Measurements from ENCODE around the gene CLEC2L. TPM values are rescaled to one million over a fixed set of nuclear protein-coding genes. Genes with fewer than 3 reads are reported as not detected.

CLEC2L gene
- polyA plus RNA-seq, 1 of the 3 experiments (the other 2 are of a cell fraction): not detected

DNA sequence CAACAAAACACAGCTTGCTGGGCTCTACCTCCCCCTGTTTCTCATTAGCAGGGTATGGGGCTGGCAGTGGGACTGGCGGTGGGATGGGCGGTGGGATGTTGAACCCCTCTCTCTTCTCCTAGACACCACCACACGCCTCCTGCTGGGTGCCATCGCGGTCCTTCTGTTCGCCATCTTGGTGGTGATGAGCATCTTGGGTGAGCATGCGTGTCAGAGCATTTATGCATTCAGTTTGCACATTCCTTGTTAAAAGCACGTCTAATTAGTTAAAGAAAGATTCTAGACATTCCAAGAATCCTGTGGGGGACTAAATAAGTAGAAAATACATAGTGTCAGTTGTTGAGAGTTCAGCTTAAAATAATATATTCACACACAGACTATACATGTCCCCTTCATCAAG lies 12.7 kb downstream of the CLEC2L start:
- H3K4me2 ChIP-seq: no peak overlapping the region
- no peaks in the 10 kb centered on the region for H4K20me1 ChIP-seq (ENCODE audit: insufficient read depth)
- no peak overlapping the region for H2AFZ ChIP-seq (ENCODE audit: low read depth)
- TF ChIP-seq USF2 (IDR thresholded peaks at IDR 0.05; ENCODE audit: borderline replicate concordance, low read depth, low read length): no peak
- TF ChIP-seq, protein P1, sequence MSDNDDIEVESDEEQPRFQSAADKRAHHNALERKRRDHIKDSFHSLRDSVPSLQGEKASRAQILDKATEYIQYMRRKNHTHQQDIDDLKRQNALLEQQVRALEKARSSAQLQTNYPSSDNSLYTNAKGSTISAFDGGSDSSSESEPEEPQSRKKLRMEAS (IDR thresholded peaks at IDR 0.05; ENCODE audit: low read depth): no peak
- TF ChIP-seq FOSL2 (IDR thresholded peaks at IDR 0.05; ENCODE audit: borderline replicate concordance, low read depth): no peak
- TF ChIP-seq EZH2phosphoT487 (IDR thresholded peaks at IDR 0.05; ENCODE audit: borderline replicate concordance, low read depth): no peak
- no peak for TF ChIP-seq GATA2 (CRISPR knock-in tag; IDR thresholded peaks at IDR 0.05)
- no peak for TF ChIP-seq MEF2A (IDR thresholded peaks at IDR 0.05; ENCODE audit: borderline replicate concordance, low read depth)
- no peak for TF ChIP-seq FOXM1 (IDR thresholded peaks at IDR 0.05; ENCODE audit: low read depth)
- no peaks in the 10 kb centered on the region for H3F3A ChIP-seq (replicated peaks; ENCODE audit: insufficient read depth)
- peaks cover 19% of the 10 kb centered on the region for H3K27me3 ChIP-seq (ENCODE audit: insufficient read depth)
- H3K9me3 ChIP-seq: no peaks in the 10 kb centered on the region
- H3K4me1 ChIP-seq (ENCODE audit: control insufficient read depth in 1 of 2, insufficient read depth in 2 of 2, low read depth in 1 of 2, low read length in 1 of 2): no peaks in the 10 kb centered on the region
- no peaks in the 10 kb centered on the region for H3K79me2 ChIP-seq (ENCODE audit: insufficient read depth)
- CTCF ChIA-PET: no interaction called here
- H3K9ac ChIP-seq: no peak overlapping the region
- no peaks in the 10 kb centered on the region for H3K36me3 ChIP-seq (replicated peaks in 1 of 2; ENCODE audit: control insufficient read depth in 1 of 2, insufficient read depth in 2 of 2, low read length in 1 of 2)
- H3K27ac ChIP-seq (ENCODE audit: low read depth in 2 of 2, low read length in 1 of 2): no peak overlapping the region
- 70% methylated on average over 7 of the region's 8 CpGs for WGBS (ENCODE audit: low lambda C conversion rate)
- H3K9me2 ChIP-seq: no peaks in the 10 kb centered on the region
- POLR2A ChIA-PET: no interaction called here
- H3K4me3 ChIP-seq (ENCODE audit: low read depth in 2 of 2, low read length in 1 of 2): no peak overlapping the region
- DNase-seq: no peak

- no peaks in the 10 kb centered on the region for H4K20me1 ChIP-seq (ENCODE audit: insufficient read depth)
- H3K9me2 ChIP-seq: no peaks in the 10 kb centered on the region
- no peak overlapping the region for H3K4me3 ChIP-seq (ENCODE audit: low read depth in 2 of 2, low read length in 1 of 2)
- no peak overlapping the region for H3K4me2 ChIP-seq
- H3F3A ChIP-seq (replicated peaks; ENCODE audit: insufficient read depth): no peaks in the 10 kb centered on the region
- ChIA-PET CTCF (interaction anchor here (0.7 to 1.6 kb wide), 3 partner anchors 9 to 39 kb away, joined by 3 to 9 read pairs (median 5); no protein-coding TSS in a partner anchor), POLR2A (no interaction called here)
- H3K27ac ChIP-seq (ENCODE audit: low read depth in 2 of 2, low read length in 1 of 2): no peak overlapping the region
- no peak for DNase-seq
- H3K79me2 ChIP-seq (ENCODE audit: insufficient read depth): no peaks in the 10 kb centered on the region
- peaks cover 5% of the 10 kb centered on the region for H3K27me3 ChIP-seq (ENCODE audit: insufficient read depth)
- H3K9me3 ChIP-seq: no peaks in the 10 kb centered on the region
- H2AFZ ChIP-seq (ENCODE audit: low read depth): no peak overlapping the region
- no peaks in the 10 kb centered on the region for H3K36me3 ChIP-seq (replicated peaks in 1 of 2; ENCODE audit: control insufficient read depth in 1 of 2, insufficient read depth in 2 of 2, low read length in 1 of 2)
- no peak for TF ChIP-seq MXI1 (IDR thresholded peaks at IDR 0.05; ENCODE audit: low read depth, low read length)
- no peak for TF ChIP-seq CHD2 (IDR thresholded peaks at IDR 0.05; ENCODE audit: low read length, partially characterized antibody)
- TF ChIP-seq USF2 (IDR thresholded peaks at IDR 0.05; ENCODE audit: borderline replicate concordance, low read depth, low read length): no peak
- TF ChIP-seq RCOR1 (IDR thresholded peaks at IDR 0.05; ENCODE audit: low read length): no peak
- no peak for TF ChIP-seq POLR2AphosphoS5 (IDR thresholded peaks at IDR 0.05; ENCODE audit: low read depth, low read length)
- no peak for TF ChIP-seq RAD21 (IDR thresholded peaks at IDR 0.05; ENCODE audit: low read length)
- TF ChIP-seq RFX5 (IDR thresholded peaks at IDR 0.05; ENCODE audit: low read length): no peak
- TF ChIP-seq JUND (IDR thresholded peaks at IDR 0.05): no peak
- TF ChIP-seq RXRA (IDR thresholded peaks at IDR 0.05; ENCODE audit: borderline replicate concordance, low read depth): no peak
- TF ChIP-seq NFIC (IDR thresholded peaks at IDR 0.05; ENCODE audit: borderline replicate concordance): no peak
- TF ChIP-seq YY1 (IDR thresholded peaks at IDR 0.05; ENCODE audit: low read depth): no peak
- TF ChIP-seq SMC3 (IDR thresholded peaks at IDR 0.05; ENCODE audit: low read depth, low read length): no peak
- TF ChIP-seq EZH2phosphoT487 (IDR thresholded peaks at IDR 0.05; ENCODE audit: borderline replicate concordance, low read depth): no peak
- no peak for TF ChIP-seq EP300 (IDR thresholded peaks at IDR 0.05; ENCODE audit: borderline replicate concordance in 1 of 2, low read depth in 1 of 2, low read length in 1 of 2)
- TF ChIP-seq, protein P1 (IDR thresholded peaks at IDR 0.05; ENCODE audit: low read depth): no peak
- no peak for TF ChIP-seq TAF1 (IDR thresholded peaks at IDR 0.05; ENCODE audit: borderline replicate concordance, low read depth, low read length)
- TF ChIP-seq NRF1 (IDR thresholded peaks at IDR 0.05; ENCODE audit: low read depth, low read length): no peak
- no peak for TF ChIP-seq IRF3 (IDR thresholded peaks at IDR 0.05; ENCODE audit: low read depth, low read length)
- no peak overlapping the region for H3K9ac ChIP-seq
- WGBS (ENCODE audit: low lambda C conversion rate): 77% methylated on average over 8 of the region's 8 CpGs
- H3K4me1 ChIP-seq (ENCODE audit: control insufficient read depth in 1 of 2, insufficient read depth in 2 of 2, low read depth in 1 of 2, low read length in 1 of 2): no peaks in the 10 kb centered on the region
These were observed 15.6 kb downstream of the CLEC2L start for GRCh38 chr7:139538881-139539635.
